Fibroblast of mammary gland (primary cell): ENCODE results near the gene STT3B.
A peak's percentile ranks its signal among the peaks of the same experiment; 100 is the strongest.

ENCODE experiments used
- DNase-seq: peaks from one replicate; pipeline ENCODE4 v3.0.0-alpha.2; 2010; ENCODE audit warnings: low read depth
- H3K4me3 ChIP-seq: 2 replicates; pipeline ENCODE4 v1.5.1; 2011; ENCODE audit warnings: low read depth, mild to moderate bottlenecking, low read length, moderate library complexity; ENCODE audit not compliant: control insufficient read depth
- TF ChIP-seq, protein P1 (sequence below): conservative IDR thresholded peaks from 2 replicates; pipeline ENCODE4 v1.5.1; 2011; ENCODE audit warnings: low read depth, low read length, inconsistent platforms; ENCODE audit not compliant: control insufficient read depth, insufficient read depth

STT3B gene

DNA sequence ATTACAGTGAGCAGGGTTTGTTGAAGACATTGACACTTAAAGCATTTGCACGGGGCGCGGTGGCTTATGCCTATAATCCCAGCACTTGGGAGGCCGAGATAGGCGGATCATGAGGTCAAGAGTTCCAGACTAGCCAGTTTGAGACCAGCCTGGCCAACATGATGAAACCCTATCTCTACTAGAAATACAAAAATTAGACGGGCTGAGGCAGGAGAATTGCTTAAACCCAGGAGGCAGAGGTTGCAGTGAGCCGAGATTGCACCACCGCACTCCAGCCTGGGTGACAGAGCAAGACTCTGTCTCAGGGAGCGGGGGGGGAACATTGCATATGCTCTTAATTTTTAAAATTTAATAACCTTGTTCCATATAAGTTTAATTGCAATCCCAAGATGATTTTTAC is 11.9 kb downstream of the STT3B start:
- no peak overlapping the region for H3K4me3 ChIP-seq
- DNase-seq, result peak; percentile 31
- TF ChIP-seq, protein P1, sequence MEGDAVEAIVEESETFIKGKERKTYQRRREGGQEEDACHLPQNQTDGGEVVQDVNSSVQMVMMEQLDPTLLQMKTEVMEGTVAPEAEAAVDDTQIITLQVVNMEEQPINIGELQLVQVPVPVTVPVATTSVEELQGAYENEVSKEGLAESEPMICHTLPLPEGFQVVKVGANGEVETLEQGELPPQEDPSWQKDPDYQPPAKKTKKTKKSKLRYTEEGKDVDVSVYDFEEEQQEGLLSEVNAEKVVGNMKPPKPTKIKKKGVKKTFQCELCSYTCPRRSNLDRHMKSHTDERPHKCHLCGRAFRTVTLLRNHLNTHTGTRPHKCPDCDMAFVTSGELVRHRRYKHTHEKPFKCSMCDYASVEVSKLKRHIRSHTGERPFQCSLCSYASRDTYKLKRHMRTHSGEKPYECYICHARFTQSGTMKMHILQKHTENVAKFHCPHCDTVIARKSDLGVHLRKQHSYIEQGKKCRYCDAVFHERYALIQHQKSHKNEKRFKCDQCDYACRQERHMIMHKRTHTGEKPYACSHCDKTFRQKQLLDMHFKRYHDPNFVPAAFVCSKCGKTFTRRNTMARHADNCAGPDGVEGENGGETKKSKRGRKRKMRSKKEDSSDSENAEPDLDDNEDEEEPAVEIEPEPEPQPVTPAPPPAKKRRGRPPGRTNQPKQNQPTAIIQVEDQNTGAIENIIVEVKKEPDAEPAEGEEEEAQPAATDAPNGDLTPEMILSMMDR, result no peak

DNA sequence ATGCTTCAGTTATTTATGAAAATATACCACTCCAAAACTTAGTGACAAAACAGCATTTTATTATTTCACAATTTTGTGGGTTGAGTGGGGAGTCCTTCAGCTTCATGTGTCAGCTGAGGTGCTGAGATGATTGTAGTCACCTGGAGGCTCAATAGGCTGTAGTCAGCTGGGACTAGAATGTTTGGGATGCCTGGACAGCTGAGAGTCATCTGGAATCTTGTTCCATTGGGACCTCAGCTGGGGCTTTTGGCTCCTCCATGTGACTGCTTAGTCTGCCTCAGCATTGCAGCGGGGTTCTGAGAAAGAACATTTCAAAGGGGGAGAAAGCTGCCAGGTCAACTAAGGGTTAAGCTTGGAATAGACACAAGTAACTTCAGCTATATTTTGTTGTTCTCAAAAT is 13.4 kb downstream of the STT3B start:
- DNase-seq, result peak; percentile 47
- TF ChIP-seq, protein P1, result no peak
- H3K4me3 ChIP-seq, result no peak overlapping the region

DNA sequence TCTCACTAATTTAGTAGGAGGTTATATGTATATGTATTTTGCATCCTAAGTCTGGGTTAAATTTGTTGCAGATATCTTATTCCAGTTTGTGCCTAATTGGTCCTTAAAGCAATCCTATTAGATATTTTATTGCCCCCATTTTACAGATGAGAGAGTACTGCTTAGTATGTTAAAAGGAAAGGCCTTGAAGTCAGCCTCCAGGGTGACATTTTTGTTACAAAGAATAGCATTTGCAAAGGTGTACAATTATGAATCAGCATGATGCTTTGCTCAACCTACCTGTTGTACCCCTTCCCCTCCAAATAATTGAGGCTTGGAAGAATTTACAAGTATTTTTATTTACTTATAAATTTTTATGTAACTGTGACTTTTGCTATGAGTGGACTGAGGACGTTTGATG is 14.0 kb downstream of the STT3B start:
- H3K4me3 ChIP-seq, result no peak overlapping the region
- DNase-seq, result no peak
- TF ChIP-seq, protein P1, result no peak

DNA sequence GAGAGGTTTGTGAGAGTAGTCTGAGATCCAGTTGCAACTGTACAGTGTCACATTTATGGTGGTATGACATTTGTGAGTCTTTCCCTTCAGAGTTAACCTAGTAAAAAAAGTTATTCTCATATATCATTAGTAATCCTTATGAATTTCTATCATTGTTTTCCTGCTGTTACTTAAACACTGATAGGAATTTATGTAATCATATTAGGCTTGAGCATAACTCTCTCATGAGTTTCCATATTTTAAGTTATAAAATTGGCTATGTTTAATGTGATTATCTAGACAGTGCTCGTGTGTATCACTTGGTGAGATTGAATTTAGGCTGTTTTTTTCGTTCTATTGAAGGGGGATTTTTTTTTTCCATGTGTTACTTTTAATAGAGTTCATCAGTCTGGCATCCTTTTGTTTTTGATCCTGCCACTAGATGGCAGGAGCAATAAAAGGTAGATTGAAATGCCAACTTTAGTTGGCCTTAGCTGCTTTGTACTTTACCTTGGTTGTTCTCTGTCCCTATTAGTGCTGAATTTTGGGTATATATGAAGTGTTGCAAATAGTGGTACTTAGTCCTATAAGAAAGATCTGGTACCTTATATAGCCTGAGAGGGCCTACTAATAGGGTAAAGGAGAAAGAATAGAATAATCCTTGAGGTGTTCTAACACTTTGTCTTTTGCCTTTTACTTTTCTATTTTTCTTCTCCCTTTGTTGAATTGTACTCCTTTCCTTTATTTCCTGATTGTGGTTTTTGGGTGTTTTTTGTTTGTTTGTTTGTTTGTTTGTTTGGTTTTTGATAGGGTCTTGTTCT is 17.9 kb downstream of the STT3B start:
- DNase-seq, result peak; percentile 49
- TF ChIP-seq, protein P1, result peak; percentile 74
- no peak overlapping the region for H3K4me3 ChIP-seq

DNA sequence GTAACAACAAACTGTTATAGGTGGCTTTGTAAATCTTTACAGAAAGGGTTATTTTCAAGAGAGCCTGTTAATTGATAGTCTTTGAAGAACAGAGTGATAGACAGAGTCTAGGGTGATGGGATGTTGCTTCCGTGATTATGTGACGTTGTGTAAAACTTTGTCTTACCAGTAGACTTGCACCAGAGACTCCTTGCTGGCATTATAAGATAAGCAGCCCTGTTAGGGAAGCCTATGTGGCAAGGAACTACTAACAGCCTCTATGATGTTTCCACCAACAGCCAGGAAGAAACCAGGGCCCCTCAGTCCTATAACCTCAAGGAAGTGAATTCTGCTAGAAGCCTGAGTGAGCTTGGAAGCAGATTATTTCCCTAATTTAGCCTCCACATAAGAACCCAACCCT is 18.9 kb downstream of the STT3B start:
- DNase-seq, result no peak
- TF ChIP-seq, protein P1, result no peak
- H3K4me3 ChIP-seq, result no peak overlapping the region

DNA sequence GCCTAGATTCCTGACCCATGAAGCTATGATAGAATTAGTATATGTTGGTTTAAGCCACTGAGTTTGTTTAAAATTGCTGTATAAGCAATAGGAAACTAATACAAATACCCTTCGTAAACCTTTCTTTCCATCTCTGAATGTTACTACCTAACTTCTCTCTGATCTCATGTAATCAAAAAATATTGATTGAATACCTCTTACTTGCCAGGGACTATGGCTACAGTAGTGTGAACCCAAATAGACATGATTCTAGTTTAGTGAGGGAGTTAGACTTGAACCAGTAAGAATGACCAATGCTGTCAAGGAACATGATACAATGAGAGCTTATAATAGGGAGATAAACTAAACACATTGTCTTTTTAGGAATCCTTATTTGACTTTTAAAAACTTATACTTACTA is 19.4 kb downstream of the STT3B start:
- no peak for DNase-seq
- H3K4me3 ChIP-seq, result no peak overlapping the region
- TF ChIP-seq, protein P1, result no peak
